Cardiac fibroblast (primary cell): ENCODE measurements around the gene PI4KB.
"Not testable (repeated sequence)": the region's sequence is repeated elsewhere in the genome, so short reads cannot be mapped to it uniquely, and the experiment has no call there.

ENCODE experiments used
- DNase-seq, 2 donors: peaks; one replicate each; pipeline versions ENCODE4 v3.0.0 to v3.0.0-alpha.2; 2010; ENCODE audit warnings: low read depth in 2 of 2
- H3K4me3 ChIP-seq, 2 donors: replicated peaks in 1 of 2; 1 replicate in 1 of 2; 2 replicates in 1 of 2; pipeline ENCODE4 v1.5.1; 2011; ENCODE audit warnings: low read depth in 2 of 2, low read length in 2 of 2, mild to moderate bottlenecking in 2 of 2, moderate library complexity in 1 of 2
- TF ChIP-seq, protein P1 (sequence below): IDR thresholded peaks from one replicate; pipeline ENCODE4 v1.5.1; 2011; ENCODE audit warnings: low read depth, mild to moderate bottlenecking, low read length, inconsistent platforms

PI4KB gene

GRCh38 chr1:151356696-151357095 is 29.5 kb upstream of the PI4KB start:
- TF ChIP-seq, protein P1, sequence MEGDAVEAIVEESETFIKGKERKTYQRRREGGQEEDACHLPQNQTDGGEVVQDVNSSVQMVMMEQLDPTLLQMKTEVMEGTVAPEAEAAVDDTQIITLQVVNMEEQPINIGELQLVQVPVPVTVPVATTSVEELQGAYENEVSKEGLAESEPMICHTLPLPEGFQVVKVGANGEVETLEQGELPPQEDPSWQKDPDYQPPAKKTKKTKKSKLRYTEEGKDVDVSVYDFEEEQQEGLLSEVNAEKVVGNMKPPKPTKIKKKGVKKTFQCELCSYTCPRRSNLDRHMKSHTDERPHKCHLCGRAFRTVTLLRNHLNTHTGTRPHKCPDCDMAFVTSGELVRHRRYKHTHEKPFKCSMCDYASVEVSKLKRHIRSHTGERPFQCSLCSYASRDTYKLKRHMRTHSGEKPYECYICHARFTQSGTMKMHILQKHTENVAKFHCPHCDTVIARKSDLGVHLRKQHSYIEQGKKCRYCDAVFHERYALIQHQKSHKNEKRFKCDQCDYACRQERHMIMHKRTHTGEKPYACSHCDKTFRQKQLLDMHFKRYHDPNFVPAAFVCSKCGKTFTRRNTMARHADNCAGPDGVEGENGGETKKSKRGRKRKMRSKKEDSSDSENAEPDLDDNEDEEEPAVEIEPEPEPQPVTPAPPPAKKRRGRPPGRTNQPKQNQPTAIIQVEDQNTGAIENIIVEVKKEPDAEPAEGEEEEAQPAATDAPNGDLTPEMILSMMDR, result no peak
- no peak overlapping the region for H3K4me3 ChIP-seq
- no peak for DNase-seq

GRCh38 chr1:151352021-151352718 is 25.0 kb upstream of the PI4KB start:
- DNase-seq, result peak; percentile 52 to 63

DNA sequence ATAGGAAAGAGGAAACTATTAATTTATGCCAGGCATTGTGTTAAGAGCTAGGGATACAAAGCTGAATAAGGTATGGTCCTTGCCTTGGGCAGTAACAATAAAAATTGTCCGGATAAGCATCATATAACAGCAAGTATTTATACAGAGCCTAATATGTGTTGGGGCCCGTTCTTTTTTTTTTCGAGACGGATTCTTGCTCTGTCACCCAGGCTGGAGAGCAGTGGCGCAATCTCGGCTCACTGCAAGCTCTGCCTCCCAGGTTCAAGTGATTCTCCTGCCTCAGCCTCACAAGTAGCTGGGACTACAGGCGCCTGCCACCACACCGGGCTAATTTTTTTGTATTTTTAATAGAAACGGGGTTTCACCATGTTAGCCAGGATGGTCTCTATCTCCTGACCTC is 23.1 kb upstream of the PI4KB start:
- H3K4me3 ChIP-seq, DNase-seq: not testable (repeated sequence)

More at GRCh38 chr1:151352021-151352718, 25.0 kb upstream of the PI4KB start:
- no peak overlapping the region for H3K4me3 ChIP-seq
- TF ChIP-seq, protein P1, result no peak

GRCh38 chr1:151347523-151348246 is 20.5 kb upstream of the PI4KB start:
- DNase-seq, result no peak
- TF ChIP-seq, protein P1, result no peak
- H3K4me3 ChIP-seq, result peak overlapping the region; percentile 27 to 45

GRCh38 chr1:151346769-151347522 is 19.7 kb upstream of the PI4KB start, which contains the start of gene RFX5:
Gene RFX5 (minus strand): TSS chr1:151347252. CDS start chr1:151346320, 932 bp downstream.
- peak within 1 kb of the TSS; percentile 70 to 78 for H3K4me3 ChIP-seq
- TF ChIP-seq, protein P1, result no peak
- DNase-seq, result peak; percentile 98 to 99

DNA sequence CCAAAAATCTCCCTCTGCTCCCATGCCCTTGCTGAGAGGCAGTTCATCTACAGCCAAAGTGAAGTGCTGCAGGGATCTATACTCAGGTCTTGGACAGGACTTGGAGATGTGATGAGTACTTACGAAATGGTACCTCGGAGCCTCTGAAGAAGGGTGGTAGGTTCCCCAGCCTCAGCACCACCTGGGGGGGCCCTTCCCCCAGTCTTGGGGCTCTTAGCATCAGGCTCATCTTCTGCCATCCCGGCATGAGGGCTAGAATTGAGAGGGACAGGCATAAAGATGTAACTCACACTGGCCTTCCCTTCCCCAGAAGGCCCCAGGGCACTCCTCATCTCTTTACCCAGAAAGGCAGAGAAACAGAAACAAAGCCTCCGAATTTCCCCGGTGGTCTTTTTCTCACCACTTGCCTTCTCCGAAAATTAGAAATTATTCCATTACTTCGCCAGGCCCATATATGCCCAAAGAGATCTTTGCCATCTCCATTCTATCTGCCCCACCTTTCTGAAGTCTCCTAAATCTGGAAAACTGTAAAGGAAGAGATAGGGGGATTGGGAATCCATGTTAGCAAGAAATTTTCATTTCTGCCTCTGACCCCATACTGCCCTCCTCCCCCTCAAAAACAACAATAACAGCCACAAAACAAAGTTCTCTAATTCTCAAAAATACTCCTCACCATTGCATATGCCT is 19.0 kb upstream of the PI4KB start:
- no peak for DNase-seq
- TF ChIP-seq, protein P1, result no peak

More for the DNA sequence above, 19.0 kb upstream of the PI4KB start:
- peak overlapping the region; percentile 70 to 78 for H3K4me3 ChIP-seq
